ENCODE data around the gene CDC25B. TPM values are rescaled to one million over a fixed set of nuclear protein-coding genes. Genes with fewer than 3 reads are reported as not detected.

The CDC25B gene
- 53.9 and 61.6 TPM in 2 replicates for total RNA-seq

DNA sequence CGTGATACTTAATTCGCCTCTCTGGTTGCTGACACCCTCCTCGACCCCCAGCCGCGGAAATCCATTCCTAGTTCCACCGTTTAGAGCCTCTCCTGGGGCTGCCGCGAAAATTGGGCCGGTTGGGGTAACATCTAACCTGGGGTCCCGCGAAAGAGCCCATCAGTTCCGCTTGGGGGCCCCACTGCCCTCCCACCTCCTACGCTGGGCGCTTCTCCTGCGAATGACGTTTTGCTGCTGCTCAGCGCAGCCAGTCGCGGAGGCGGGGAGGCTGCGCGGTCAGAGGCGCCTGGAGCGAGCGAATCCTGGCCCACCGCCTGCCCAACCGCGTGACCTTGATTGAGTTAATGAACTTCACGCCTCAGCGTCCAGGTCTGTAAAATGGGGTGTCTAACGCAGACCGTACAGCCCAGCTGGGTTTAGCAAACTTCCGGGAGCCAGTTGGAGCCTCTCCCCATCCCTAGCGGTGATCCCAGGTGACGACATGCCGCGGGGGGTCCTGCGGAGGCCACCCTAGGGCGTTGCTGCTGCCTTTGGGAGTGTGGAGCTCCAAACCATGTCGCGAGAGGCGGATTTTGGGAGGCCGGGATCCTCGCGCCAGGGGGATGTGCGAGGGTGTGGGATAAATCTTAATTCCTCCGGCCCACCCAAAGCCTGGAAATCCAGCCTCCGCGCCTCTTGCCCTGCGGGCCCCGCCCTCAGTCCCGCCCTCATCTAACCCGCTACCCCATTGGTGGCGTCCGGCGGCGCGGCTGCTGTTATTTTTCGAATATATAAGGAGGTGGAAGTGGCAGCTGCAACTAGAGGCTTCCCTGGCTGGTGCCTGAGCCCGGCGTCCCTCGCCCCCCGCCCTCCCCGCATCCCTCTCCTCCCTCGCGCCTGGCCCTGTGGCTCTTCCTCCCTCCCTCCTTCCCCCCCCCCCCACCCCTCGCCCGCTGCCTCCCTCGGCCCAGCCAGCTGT lies at the start of gene CDC25B:
TSS of gene CDC25B (plus strand) at position 800 of the 958 bp plus-strand sequence. CDS start 222 bp downstream, outside the sequence.

DNA sequence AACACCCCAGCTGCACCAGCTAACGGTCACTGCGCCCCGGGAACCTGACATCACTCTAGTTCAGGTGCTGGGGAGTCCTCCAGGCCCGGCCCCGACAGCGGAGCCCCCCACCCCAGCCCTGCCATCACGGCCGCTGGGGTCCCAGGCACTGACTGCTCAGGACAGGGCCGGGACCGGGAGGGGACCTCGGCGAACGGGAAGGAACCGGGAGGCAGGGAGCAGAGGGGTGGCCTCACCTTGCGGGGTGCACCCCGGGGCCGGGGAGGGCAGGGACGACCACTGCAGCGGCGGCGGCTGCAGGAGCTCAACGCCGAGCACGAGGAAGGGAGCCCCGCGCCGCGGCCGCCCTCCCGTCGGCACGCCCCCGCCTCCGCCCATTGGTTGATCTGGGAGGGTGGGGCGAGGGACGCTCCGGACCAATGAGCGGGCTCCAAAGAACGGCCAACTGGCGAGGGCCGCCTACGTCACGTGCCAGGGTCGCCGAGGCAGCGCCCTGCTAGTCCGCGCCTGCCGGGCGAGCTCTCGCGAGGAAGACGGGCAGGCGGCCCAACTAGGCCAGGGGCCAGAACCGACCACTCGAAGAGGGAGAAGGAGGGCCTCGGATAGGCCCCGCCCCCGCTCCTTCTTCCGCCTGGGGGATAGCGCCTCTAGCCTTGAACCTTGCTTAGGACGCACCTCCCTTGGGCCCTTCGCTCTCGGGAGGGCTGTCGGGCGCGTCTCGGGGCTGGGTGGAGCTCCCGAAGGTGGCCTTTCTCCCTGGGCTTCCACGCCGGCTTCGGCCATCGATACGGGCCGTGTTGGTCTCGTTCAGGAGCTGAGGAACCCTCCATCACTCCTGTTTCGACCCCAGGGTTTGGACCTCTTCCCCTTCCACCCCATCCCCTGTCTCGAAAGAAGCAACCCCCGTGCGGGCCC lies 28.4 kb upstream of the CDC25B start, which contains the start of gene ADISSP:
TSS of gene ADISSP (minus strand) at position 327 of the 915 bp plus-strand sequence. CDS start 7,653 bp downstream, outside the sequence.

GRCh38 chr20:3781153-3781910 lies 14.8 kb upstream of the CDC25B start, which contains the start of gene SPEF1:
SPEF1 (minus strand) TSS chr20:3781448; CDS start chr20:3781287, 161 bp downstream.

DNA sequence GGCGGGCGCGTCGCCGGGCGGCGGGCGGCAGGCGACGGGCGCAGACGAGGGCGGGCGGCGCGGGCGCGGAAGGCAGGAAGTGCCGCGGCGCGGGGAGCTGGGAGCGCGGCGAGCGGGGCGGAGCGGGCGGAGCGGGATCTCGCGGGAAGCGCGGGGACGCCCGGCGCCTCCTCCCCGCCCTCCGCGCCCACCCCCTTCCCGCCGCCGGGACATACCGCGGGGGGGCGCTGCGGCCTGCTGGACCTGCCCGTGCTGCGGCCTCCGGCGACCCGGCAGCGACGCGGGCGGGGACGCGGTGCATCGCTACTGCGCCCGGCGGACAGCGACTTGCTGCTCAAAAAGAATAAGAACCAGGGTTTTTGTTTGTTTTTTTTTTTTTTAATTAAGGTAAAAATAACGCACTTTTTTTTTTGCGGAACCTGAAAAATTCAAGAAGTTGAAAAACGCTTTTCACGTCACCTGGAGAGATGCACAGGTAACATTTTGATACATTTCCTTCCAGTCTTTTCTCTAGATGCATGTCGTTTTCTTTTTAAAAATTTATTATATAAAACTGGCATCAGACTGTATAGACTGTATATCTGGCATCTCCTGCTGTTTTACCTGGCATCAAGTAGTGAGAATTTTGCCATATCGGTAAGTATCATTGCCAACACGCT lies 9.3 kb upstream of the CDC25B start, which contains the start of gene CENPB:
TSS of gene CENPB (minus strand) at position 76 of the 659 bp plus-strand sequence. CDS start 257 bp downstream, outside the sequence.

DNA sequence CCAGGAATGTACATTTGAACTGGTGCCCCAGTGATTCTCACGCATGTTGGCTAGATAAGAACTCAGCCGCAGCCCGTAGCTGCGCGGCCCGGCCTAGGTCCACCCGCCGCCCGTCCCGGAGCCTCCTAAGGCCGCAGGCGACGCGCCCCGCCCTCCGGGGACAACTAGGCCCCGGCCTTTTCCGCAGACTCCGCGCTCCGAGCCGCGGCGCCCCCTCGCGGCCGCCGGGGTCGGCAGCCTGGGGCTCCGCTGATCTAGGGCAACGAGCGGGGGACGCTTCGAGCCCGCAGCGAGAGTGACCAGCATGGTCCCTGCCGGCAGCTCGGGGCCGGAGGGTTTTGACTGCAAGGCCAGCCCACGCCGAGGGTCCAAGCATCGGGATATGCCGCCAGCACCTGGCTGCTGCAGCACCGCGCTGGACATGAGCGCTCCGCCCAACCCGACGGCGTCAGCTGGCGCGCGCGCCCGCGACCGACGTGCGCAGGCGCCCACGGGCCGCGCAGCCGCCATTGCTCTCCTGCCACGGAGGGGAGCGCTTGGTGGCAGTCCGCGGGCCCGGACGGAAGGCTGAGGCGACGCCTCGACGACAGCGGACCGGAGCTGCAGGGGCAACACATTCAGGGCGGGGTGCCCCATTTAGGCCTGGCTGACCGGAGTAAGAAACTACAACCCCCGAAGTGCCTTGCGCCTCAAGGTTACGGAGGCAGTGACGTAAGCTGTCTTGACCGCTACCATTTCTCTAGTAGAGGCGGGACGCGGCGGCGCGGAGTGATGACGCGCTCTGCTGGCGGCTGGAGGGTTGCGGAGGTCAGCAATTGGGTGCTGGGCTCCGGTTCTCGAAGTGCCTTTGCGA lies 24.2 kb downstream of the CDC25B start, which contains the start of gene AP5S1:
TSS of gene AP5S1 (plus strand) at position 500 of the 853 bp plus-strand sequence. CDS start 1,571 bp downstream, outside the sequence.

DNA sequence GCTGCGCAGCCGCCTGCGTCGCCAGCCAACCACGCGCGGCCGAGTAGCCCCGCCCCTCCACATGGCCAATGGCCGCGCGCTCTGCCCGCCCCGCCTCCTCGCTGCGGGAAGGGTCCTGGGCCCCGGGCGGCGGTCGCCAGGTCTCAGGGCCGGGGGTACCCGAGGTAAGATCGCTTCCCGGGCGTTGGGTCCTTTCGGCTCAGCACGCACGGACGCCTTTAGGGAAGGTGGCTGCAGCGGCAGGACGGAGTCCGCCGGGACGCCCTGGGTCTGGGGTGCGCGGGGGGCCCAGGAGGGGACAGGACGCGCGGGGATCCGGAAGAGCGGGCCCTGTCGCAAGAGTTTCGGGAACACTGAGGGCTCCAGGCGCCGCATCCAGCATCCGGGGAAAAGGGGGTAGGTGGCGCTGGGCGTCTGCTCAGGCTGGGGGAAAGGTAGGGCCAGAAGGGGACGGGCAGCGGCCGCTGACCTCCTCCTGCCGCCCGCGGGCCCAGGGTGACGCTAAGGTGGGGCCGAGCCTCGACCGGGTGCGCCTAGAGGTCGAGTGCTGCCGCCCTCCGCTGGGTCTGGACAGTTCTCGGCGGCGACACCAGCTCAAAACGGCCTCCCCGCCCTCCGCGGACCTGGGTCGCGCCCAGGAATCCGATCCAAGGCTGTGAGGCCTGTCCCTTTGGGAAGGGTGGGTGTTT lies 50.8 kb downstream of the CDC25B start, which contains the start of gene MAVS:
TSS of gene MAVS (plus strand) at position 95 of the 689 bp plus-strand sequence. CDS start 7,791 bp downstream, outside the sequence.

Other genes starting within 250 kb of the CDC25B start
- gene GFRA4, start 132.9 kb upstream of the CDC25B start, total RNA-seq, result not detected in 2 replicates
- 14.1 and 14.8 TPM in 2 replicates for gene ADAM33, start 114.3 kb upstream of the CDC25B start, total RNA-seq
- not detected in 2 replicates for gene SIGLEC1, start 83.7 kb upstream of the CDC25B start, total RNA-seq
- gene HSPA12B, start 63.6 kb upstream of the CDC25B start, total RNA-seq, result 1.1 and 1.3 TPM in 2 replicates
- 20.7 and 23.2 TPM in 2 replicates for gene ADISSP, start 28.6 kb upstream of the CDC25B start, total RNA-seq
- not detected in 2 replicates for gene SPEF1, start 14.9 kb upstream of the CDC25B start, total RNA-seq
- gene CENPB, start 9.6 kb upstream of the CDC25B start, total RNA-seq, result 54.4 and 55.2 TPM in 2 replicates
- gene AP5S1, start 24.2 kb downstream of the CDC25B start, total RNA-seq, result 21.6 and 23.3 TPM in 2 replicates
- gene MAVS, start 50.5 kb downstream of the CDC25B start, total RNA-seq, result 31.3 and 32.8 TPM in 2 replicates
- 30.5 and 32.1 TPM in 2 replicates for gene PANK2, start 93.1 kb downstream of the CDC25B start, total RNA-seq
- 52.4 and 58.8 TPM in 2 replicates for gene RNF24, start 219.2 kb downstream of the CDC25B start, total RNA-seq

All from cardiac ventricle fibroblast (primary cell).